HCT116 (cell line): ENCODE data around the gene SDC3. TPM values are rescaled to one million over a fixed set of nuclear protein-coding genes. Genes with fewer than 3 reads are reported as not detected.

Source experiments
- ATAC-seq: fragments of 200-7000 bp; cut with Tn5 transposase; 2 replicates; pipeline ENCODE4 v1.9.1; 2020; ENCODE audit warnings: mild to moderate bottlenecking, moderate library complexity
- BruUV-seq: library from RNA; stranded (reverse); fragments of 400-500 nt; replicated peaks from 2 replicates; lab custom pipeline; 2021; lab: Mats Ljungman, UMichigan
- CTCF ChIA-PET: fragments of 300-600 bp; sonication (Branson Sonifier 250); formaldehyde crosslinking; loops from one replicate; lab custom pipeline; 2021; ENCODE audit warnings: antibody characterized with exemption; lab: Charles Lee
- POLR2A ChIA-PET: fragments of 300-600, 350-600 bp; sonication (Branson Sonifier 250); formaldehyde crosslinking; loops from one replicate; lab custom pipeline; 2021; ENCODE audit warnings: antibody characterized with exemption; lab: Charles Lee
- RAD21 ChIA-PET, 2 experiments: fragments of 300-600 bp; sonication (Branson Sonifier 250); formaldehyde crosslinking; loops; one replicate each; lab custom pipeline; 2023; ENCODE audit warnings: low total read pairs in 2 of 2; ENCODE audit not compliant: uncharacterized antibody in 2 of 2, unreplicated experiment in 2 of 2, low non-redundant PET in 1 of 2; lab: Charles Lee
- DNase-seq: peaks from one replicate; pipeline ENCODE4 v3.0.0-alpha.2; 2010; ENCODE audit warnings: low read depth, low spot score
- H2AFZ ChIP-seq: fragments of 200-600 bp; shearing (Covaris generic), sonication (generic); 2 replicates; pipeline ENCODE4 v1.6.1; 2017; ENCODE audit warnings: low read depth, mixed run types, mixed read lengths, antibody characterized with exemption, low read length; ENCODE audit not compliant: poor library complexity, severe bottlenecking
- H3K27ac ChIP-seq: 2 replicates; pipeline ENCODE4 v1.5.1; 2012; ENCODE audit warnings: low read depth, low read length
- H3K27me3 ChIP-seq: fragments of 200-600 bp; sonication (generic); 2 replicates; pipeline ENCODE4 v1.6.1; 2016; ENCODE audit warnings: mixed run types, low read length, mixed read lengths; ENCODE audit not compliant: insufficient read depth
- H3K36me3 ChIP-seq, 2 experiments: fragments of 200-500 bp in 1 of 2; fragments of 200-600 bp in 1 of 2; sonication (Bioruptor generic) in 1 of 2; sonication (generic) in 1 of 2; 2 replicates each; pipeline versions ENCODE4 v1.5.1 to v1.6.1; 2014 to 2016; ENCODE audit warnings: low read length in 2 of 2, inconsistent platforms in 1 of 2, mixed read lengths in 1 of 2, mixed run types in 1 of 2; ENCODE audit not compliant: insufficient read depth in 2 of 2, control insufficient read depth in 1 of 2
- H3K4me1 ChIP-seq, 2 experiments: fragments of 200-600 bp in 1 of 2; sonication (generic) in 1 of 2; 2 replicates each; pipeline versions ENCODE4 v1.5.1 to v1.6.1; 2012 to 2017; ENCODE audit warnings: low read length in 2 of 2, inconsistent platforms in 1 of 2, mild to moderate bottlenecking in 1 of 2, mixed read lengths in 1 of 2, mixed run types in 1 of 2, moderate library complexity in 1 of 2; ENCODE audit not compliant: insufficient read depth in 2 of 2, control insufficient read depth in 1 of 2
- H3K4me2 ChIP-seq: fragments of 200-600 bp; sonication (generic); 2 replicates; pipeline ENCODE4 v1.6.1; 2017; ENCODE audit warnings: mixed run types, low read length, mixed read lengths
- H3K4me3 ChIP-seq, 2 experiments: fragments of 200-600 bp in 1 of 2; sonication (generic) in 1 of 2; replicated peaks in 1 of 2; 2 replicates each; pipeline ENCODE4 v1.5.1; 2011 to 2016; ENCODE audit warnings: low read length in 2 of 2, control low read depth in 1 of 2, low read depth in 1 of 2, mild to moderate bottlenecking in 1 of 2, mixed read lengths in 1 of 2, mixed run types in 1 of 2
- H3K79me2 ChIP-seq: fragments of 200-600 bp; sonication (generic); 2 replicates; pipeline ENCODE4 v1.6.1; 2017; ENCODE audit warnings: mild to moderate bottlenecking, mixed run types, low read length, moderate library complexity, mixed read lengths; ENCODE audit not compliant: insufficient read depth
- H3K9ac ChIP-seq: fragments of 200-600 bp; sonication (generic); 2 replicates; pipeline ENCODE4 v1.6.1; 2016; ENCODE audit warnings: low read length, mixed read lengths
- H3K9me2 ChIP-seq: fragments of 200-600 bp; sonication (generic), shearing (Covaris generic); 2 replicates; pipeline ENCODE4 v1.6.1; 2017; ENCODE audit warnings: mixed run types, mild to moderate bottlenecking, moderate library complexity; ENCODE audit not compliant: insufficient read depth
- H3K9me3 ChIP-seq, 2 experiments: fragments of 200-500 bp in 1 of 2; fragments of 200-600 bp in 1 of 2; sonication (Bioruptor generic) in 1 of 2; sonication (generic) in 1 of 2; 2 replicates each; pipeline ENCODE4 v1.6.1; 2014 to 2017; ENCODE audit warnings: low read length in 2 of 2, mixed read lengths in 2 of 2, inconsistent platforms in 1 of 2, low read depth in 1 of 2, mild to moderate bottlenecking in 1 of 2, mixed run types in 1 of 2, moderate library complexity in 1 of 2; ENCODE audit not compliant: control insufficient read depth in 1 of 2, insufficient read depth in 1 of 2
- H4K20me1 ChIP-seq: fragments of 200-600 bp; sonication (generic), shearing (Covaris generic); 2 replicates; pipeline ENCODE4 v1.6.1; 2017; ENCODE audit warnings: mixed run types, mild to moderate bottlenecking, moderate library complexity; ENCODE audit not compliant: insufficient read depth
- ATF3 ChIP-seq: IDR thresholded peaks from 2 replicates; pipeline ENCODE4 v1.6.1; 2012
- CBX3 ChIP-seq: IDR thresholded peaks from 2 replicates; pipeline ENCODE4 v1.6.1; 2012; ENCODE audit warnings: low read depth
- EGR1 ChIP-seq: IDR thresholded peaks from 2 replicates; pipeline ENCODE4 v1.6.1; 2012; ENCODE audit warnings: low read depth
- JUND ChIP-seq: IDR thresholded peaks from 2 replicates; pipeline ENCODE4 v1.6.1; 2012
- POLR2A ChIP-seq: IDR thresholded peaks from 2 replicates; pipeline ENCODE4 v1.7.0; 2011; ENCODE audit warnings: borderline replicate concordance; ENCODE audit not compliant: insufficient read depth, insufficient read length; ENCODE audit errors: extremely low read depth
- POLR2AphosphoS5 ChIP-seq: IDR thresholded peaks from 2 replicates; pipeline ENCODE4 v1.6.1; 2011; ENCODE audit warnings: mild to moderate bottlenecking, low read depth, low read length, moderate library complexity
- SIN3A ChIP-seq: IDR thresholded peaks from 2 replicates; pipeline ENCODE4 v1.6.1; 2012; ENCODE audit warnings: low read depth
- TCF7L2 ChIP-seq: IDR thresholded peaks from 2 replicates; pipeline ENCODE4 v1.7.0; 2011; ENCODE audit warnings: borderline replicate concordance, inconsistent platforms; ENCODE audit not compliant: insufficient read depth, insufficient read length; ENCODE audit errors: extremely low read depth
- ZFX ChIP-seq: fragments of 450-650 bp; IDR thresholded peaks from 2 replicates; pipeline ENCODE4 v1.6.1; 2017
- intact Hi-C: fragments of 100-400 bp; cut with micrococcal nuclease; formaldehyde crosslinking; loops from 2 replicates; pipeline ENCODE4 v1.10.0; 2022
- total RNA-seq: library from RNA; stranded (reverse); gene quantifications from one replicate; pipeline ENCODE4 v1.2.1, GENCODE V29; 2021; ENCODE audit not compliant: unreplicated experiment

SDC3 gene
- total RNA-seq, 1 experiment from 2014 or later = 40.1 TPM

- Histone ChIP-seq H3K9me3 (no peaks in the 10 kb centered on the region), H3K9me2 (no peaks in the 10 kb centered on the region), H4K20me1 (no peaks in the 10 kb centered on the region), H3K36me3 (no peaks in the 10 kb centered on the region), H3K4me1 (peaks cover 17 to 19% of the 10 kb centered on the region in 2 experiments), H3K4me3 (no peak overlapping the region)
- CTCF ChIA-PET = no interaction called here
- TF ChIP-seq POLR2AphosphoS5 = no peak
- no peak for TF ChIP-seq CBX3
- no peak for TF ChIP-seq ZFX
- TF ChIP-seq TCF7L2 = no peak
- TF ChIP-seq, all 23 proteins: peak for 0
- H3K27me3 ChIP-seq = peaks cover 20% of the 10 kb centered on the region; the same call in 1 of the 2 replicates
- no peak overlapping the region for H2AFZ ChIP-seq
- no peak overlapping the region for H3K9ac ChIP-seq
- H3K27ac ChIP-seq = no peak overlapping the region
- no peak overlapping the region for H3K4me2 ChIP-seq
- no TSS peak for BruUV-seq
- ATAC-seq (no peak), DNase-seq (no peak)
- ChIA-PET RAD21 (no interaction called here), POLR2A (no interaction called here)
- intact Hi-C loops = no loop called here
- H3K79me2 ChIP-seq = no peaks in the 10 kb centered on the region
Observed at GRCh38 chr1:30822006-30822405, 86.6 kb downstream of the SDC3 start.

GRCh38 chr1:30820299-30820698 lies 88.3 kb downstream of the SDC3 start:
- no peak for DNase-seq
- intact Hi-C loops = no loop called here
- no peaks in the 10 kb centered on the region for H3K79me2 ChIP-seq
- no peak overlapping the region for H3K4me2 ChIP-seq
- no peak overlapping the region for H3K4me3 ChIP-seq
- H3K9me2 ChIP-seq = no peaks in the 10 kb centered on the region
- no peaks in the 10 kb centered on the region for H3K36me3 ChIP-seq
- no peak overlapping the region for H2AFZ ChIP-seq
- BruUV-seq = no TSS peak
- H4K20me1 ChIP-seq = no peaks in the 10 kb centered on the region
- peaks cover 17 to 28% of the 10 kb centered on the region in 2 experiments for H3K4me1 ChIP-seq
- no peak overlapping the region for H3K9ac ChIP-seq
- H3K9me3 ChIP-seq = no peaks in the 10 kb centered on the region
- RAD21 ChIA-PET = interaction anchor here in 1 of 2 experiments (0.5 kb wide), 1 partner anchor 1696 kb away, joined by 3 read pairs; no protein-coding TSS in a partner anchor
- CTCF ChIA-PET = interaction anchor here (1.0 to 1.6 kb wide), 3 partner anchors 12 to 102 kb away, joined by 3 to 4 read pairs (median 3); no protein-coding TSS in a partner anchor
- TF ChIP-seq JUND = no peak
- TF ChIP-seq POLR2A = no peak
- TF ChIP-seq CBX3 = no peak
- TF ChIP-seq ATF3 = no peak
- TF ChIP-seq SIN3A = no peak
- TF ChIP-seq EGR1 = no peak
- ATAC-seq = no peak
- POLR2A ChIA-PET = no interaction called here
- H3K27ac ChIP-seq = no peak overlapping the region
- H3K27me3 ChIP-seq = peaks cover 15% of the 10 kb centered on the region; the same call in 1 of the 2 replicates

Other genes starting within 250 kb of the SDC3 start
- 0.12 TPM for gene MATN1, start 185.2 kb downstream of the SDC3 start, total RNA-seq
- gene LAPTM5, start 151.0 kb downstream of the SDC3 start, total RNA-seq = 1.5 TPM
- 113 TPM for gene PUM1, start 157.0 kb upstream of the SDC3 start, total RNA-seq